ENCODE results near the gene SPECC1L. TPM values are rescaled to one million over a fixed set of nuclear protein-coding genes. Genes with fewer than 3 reads are reported as not detected.

The SPECC1L gene
- total RNA-seq, 4 donors from 2014 or later = 63.6 to 116 (median 90.1) TPM

DNA sequence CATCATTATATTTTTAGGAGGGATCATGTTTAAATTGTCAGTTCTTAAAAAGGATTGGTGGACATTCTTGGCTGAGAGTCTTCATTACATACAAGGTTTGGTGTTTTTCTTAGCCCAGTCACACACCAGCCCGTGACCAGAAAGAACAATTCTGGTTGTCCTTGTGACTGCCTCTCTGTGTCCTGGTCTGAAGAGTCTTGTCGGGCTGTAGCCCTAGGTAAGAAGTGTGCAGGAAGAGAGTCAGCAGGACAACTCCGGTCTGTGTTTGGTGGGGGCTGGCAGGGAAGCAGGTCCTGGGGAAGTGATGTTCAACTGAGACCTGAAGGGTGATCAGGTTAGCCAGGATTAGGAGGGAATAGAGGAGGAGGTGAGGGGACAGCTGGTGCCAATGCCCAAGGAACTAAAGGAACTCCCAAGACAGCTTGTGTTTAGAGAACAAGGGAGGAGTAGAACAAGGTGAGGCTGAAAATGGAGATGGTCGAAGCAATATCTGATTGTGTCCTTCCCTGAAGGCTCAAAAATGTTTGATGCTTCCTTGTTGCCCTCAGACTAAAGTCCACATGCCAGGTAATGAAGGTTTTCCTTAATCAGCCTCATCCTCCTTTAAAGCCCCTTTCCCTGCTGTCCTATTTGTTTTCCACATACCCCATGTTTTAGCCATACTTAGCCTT lies 91.5 kb downstream of the SPECC1L start:
- Histone ChIP-seq H3K4me1 (peaks cover 11 to 50% (median 41%) of the 10 kb centered on the region in 4 donors), H3K9me3 (no peaks in the 10 kb centered on the region), H3K27ac (replicated peaks in 1 of 4) (no peak overlapping the region), H3K4me3 (no peak overlapping the region), H3K27me3 (no peaks in the 10 kb centered on the region), H3K36me3 (peaks cover 11 to 60% (median 44%) of the 10 kb centered on the region in 4 donors)
- TF ChIP-seq POLR2AphosphoS5 (IDR thresholded peaks at IDR 0.05) = peak in 1 of 2 donors; percentile 12
- TF ChIP-seq EP300 (IDR thresholded peaks at IDR 0.05) = no peak
- WGBS = 79% methylated on average over 4 of the region's 4 CpGs
- intact Hi-C loops (cut with DNase I) = no loop called here
- no peak for DNase-seq (ENCODE audit: extremely low spot score)

DNA sequence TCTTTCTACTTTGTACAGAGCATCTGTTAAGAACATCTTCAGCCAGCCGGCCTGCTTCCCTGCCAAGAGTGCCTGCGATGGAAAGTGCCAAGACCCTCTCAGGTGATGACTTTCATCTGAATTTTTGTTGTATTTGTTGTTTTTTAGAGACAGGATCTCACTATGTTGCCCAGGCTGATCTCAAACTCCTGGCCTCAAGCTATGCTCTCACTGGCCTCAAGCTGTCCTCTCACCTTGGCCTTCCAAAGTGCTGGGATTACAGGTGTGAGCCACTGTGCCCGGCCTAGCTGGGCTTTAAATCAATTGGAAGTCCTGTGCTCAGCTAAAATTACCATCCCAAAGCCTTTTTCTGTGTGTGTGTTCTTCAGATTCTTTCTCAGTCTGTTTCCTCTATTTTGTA lies 92.6 kb downstream of the SPECC1L start:
- Histone ChIP-seq H3K9me3 (no peaks in the 10 kb centered on the region), H3K36me3 (peaks cover 11 to 71% (median 55%) of the 10 kb centered on the region in 4 donors), H3K4me3 (no peak overlapping the region), H3K27me3 (no peaks in the 10 kb centered on the region), H3K4me1 (peaks cover 11 to 40% (median 31%) of the 10 kb centered on the region in 4 donors), H3K27ac (replicated peaks in 1 of 4) (no peak overlapping the region)
- no peak for DNase-seq (ENCODE audit: extremely low spot score)
- 84% methylated on average over 3 of the region's 3 CpGs for WGBS
- no peak for TF ChIP-seq POLR2A (IDR thresholded peaks at IDR 0.05; ENCODE audit: low read depth)
- no peak for TF ChIP-seq POLR2AphosphoS5 (IDR thresholded peaks at IDR 0.05)
- TF ChIP-seq EP300 (IDR thresholded peaks at IDR 0.05) = no peak
- TF ChIP-seq, protein P1, sequence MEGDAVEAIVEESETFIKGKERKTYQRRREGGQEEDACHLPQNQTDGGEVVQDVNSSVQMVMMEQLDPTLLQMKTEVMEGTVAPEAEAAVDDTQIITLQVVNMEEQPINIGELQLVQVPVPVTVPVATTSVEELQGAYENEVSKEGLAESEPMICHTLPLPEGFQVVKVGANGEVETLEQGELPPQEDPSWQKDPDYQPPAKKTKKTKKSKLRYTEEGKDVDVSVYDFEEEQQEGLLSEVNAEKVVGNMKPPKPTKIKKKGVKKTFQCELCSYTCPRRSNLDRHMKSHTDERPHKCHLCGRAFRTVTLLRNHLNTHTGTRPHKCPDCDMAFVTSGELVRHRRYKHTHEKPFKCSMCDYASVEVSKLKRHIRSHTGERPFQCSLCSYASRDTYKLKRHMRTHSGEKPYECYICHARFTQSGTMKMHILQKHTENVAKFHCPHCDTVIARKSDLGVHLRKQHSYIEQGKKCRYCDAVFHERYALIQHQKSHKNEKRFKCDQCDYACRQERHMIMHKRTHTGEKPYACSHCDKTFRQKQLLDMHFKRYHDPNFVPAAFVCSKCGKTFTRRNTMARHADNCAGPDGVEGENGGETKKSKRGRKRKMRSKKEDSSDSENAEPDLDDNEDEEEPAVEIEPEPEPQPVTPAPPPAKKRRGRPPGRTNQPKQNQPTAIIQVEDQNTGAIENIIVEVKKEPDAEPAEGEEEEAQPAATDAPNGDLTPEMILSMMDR (IDR thresholded peaks at IDR 0.05) = no peak
- intact Hi-C loops (cut with DNase I) = no loop called here

DNA sequence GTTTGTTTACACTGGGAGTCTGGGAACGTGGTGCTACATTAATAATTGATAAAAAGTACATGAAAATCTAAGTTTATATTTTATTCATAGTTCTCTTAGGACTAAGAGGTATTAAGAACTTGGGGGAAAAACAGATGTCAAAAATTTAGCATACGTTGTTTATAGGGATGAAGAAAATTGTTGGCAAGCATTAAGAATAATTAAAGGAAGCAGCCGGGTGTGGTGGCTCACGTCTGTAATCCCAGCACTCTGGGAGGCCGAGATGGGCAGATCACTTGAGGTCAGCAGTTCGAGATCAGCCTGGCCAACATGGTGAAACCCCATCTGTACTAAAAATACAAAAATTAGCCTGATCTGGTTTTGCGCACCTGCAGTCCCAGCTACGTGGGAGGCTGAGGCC lies 96.1 kb downstream of the SPECC1L start:
- no peak for TF ChIP-seq POLR2A (IDR thresholded peaks at IDR 0.05; ENCODE audit: low read depth)
- TF ChIP-seq, protein P1 (IDR thresholded peaks at IDR 0.05) = no peak
- TF ChIP-seq EP300 (IDR thresholded peaks at IDR 0.05) = no peak
- no peak for TF ChIP-seq POLR2AphosphoS5 (IDR thresholded peaks at IDR 0.05)
- no peaks in the 10 kb centered on the region for H3K9me3 ChIP-seq
- peaks cover 31 to 99% (median 83%) of the 10 kb centered on the region in 4 donors for H3K36me3 ChIP-seq
- H3K4me3 ChIP-seq = no peak overlapping the region
- H3K27me3 ChIP-seq = no peaks in the 10 kb centered on the region
- H3K4me1 ChIP-seq = peaks cover 0 to 15% (median 2%) of the 10 kb centered on the region in 4 donors
- WGBS = 58% methylated on average over 8 of the region's 8 CpGs
- intact Hi-C loops (cut with DNase I) = no loop called here
- no peak for DNase-seq (ENCODE audit: extremely low spot score)
- no peak overlapping the region for H3K27ac ChIP-seq (replicated peaks in 1 of 4)

DNA sequence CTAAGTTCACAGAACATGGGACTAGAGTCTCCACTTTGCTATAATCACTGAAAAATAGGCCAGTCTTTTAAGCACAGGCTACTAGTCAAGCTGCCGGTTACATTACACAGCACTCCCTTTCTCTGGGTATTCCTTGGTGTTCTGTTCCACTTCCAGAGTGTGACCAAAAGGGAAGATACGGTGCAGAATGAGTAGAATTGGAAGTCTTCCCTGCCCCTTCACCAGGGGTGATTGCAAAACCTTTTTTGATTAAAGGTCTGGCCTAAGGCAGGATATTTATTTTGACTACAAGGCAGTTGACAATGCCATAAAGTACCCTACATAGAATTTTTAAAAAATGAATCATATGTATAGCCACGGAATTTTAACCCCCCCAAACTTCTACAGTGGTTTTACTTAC lies 97.2 kb downstream of the SPECC1L start:
- 64% methylated on average over 3 of the region's 3 CpGs for WGBS
- peaks cover 36 to 100% (median 88%) of the 10 kb centered on the region in 4 donors for H3K36me3 ChIP-seq
- intact Hi-C loops (cut with DNase I) = no loop called here
- no peak for DNase-seq (ENCODE audit: extremely low spot score)
- no peaks in the 10 kb centered on the region for H3K27me3 ChIP-seq
- no peak overlapping the region for H3K4me3 ChIP-seq
- TF ChIP-seq, protein P1 (IDR thresholded peaks at IDR 0.05) = no peak
- TF ChIP-seq POLR2A (IDR thresholded peaks at IDR 0.05; ENCODE audit: low read depth) (no peak), POLR2AphosphoS5 (IDR thresholded peaks at IDR 0.05) (no peak), EP300 (IDR thresholded peaks at IDR 0.05) (no peak)
- peaks cover 0 to 8% (median 0%) of the 10 kb centered on the region in 4 donors for H3K4me1 ChIP-seq
- no peaks in the 10 kb centered on the region for H3K9me3 ChIP-seq
- H3K27ac ChIP-seq (replicated peaks in 1 of 4) = no peak overlapping the region

DNA sequence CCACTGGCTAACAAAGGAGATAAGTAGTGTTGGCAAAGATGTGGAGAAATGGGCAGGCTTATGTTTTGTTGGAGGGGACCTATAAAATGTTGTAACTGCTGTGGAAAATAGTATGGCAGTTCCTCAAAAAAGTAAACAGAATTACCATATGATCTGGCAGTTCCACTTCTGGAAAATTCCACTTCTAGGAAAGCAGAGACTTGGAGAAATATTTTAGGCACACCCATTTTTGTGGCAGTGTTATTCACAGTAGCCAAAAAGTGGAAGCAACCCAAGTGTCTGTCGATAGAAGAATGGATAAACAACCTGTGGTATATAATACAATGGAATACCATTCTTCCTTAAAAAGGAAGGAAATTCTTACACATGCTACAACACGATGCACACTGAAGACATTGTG lies 99.8 kb downstream of the SPECC1L start:
- no peaks in the 10 kb centered on the region for H3K9me3 ChIP-seq
- H3K4me3 ChIP-seq = no peak overlapping the region
- peaks cover 0 to 8% (median 0%) of the 10 kb centered on the region in 4 donors for H3K4me1 ChIP-seq
- intact Hi-C loops (cut with DNase I) = no loop called here
- H3K27me3 ChIP-seq = no peaks in the 10 kb centered on the region
- WGBS = 40% methylated on average over 2 of the region's 2 CpGs
- H3K36me3 ChIP-seq = peaks cover 26 to 78% (median 71%) of the 10 kb centered on the region in 4 donors
- no peak overlapping the region for H3K27ac ChIP-seq (replicated peaks in 1 of 4)
- DNase-seq (ENCODE audit: extremely low spot score) = no peak
- TF ChIP-seq POLR2AphosphoS5 (IDR thresholded peaks at IDR 0.05) = no peak
- TF ChIP-seq EP300 (IDR thresholded peaks at IDR 0.05) = no peak
- TF ChIP-seq, protein P1 (IDR thresholded peaks at IDR 0.05) = no peak
- TF ChIP-seq POLR2A (IDR thresholded peaks at IDR 0.05; ENCODE audit: low read depth) = no peak
